ENCODE results near the gene ITPRID1. TPM values are rescaled to one million over a fixed set of nuclear protein-coding genes. Genes with fewer than 3 reads are reported as not detected.

ITPRID1 gene
- total RNA-seq, 2 donors from 2014 or later = 5.6 to 21.8 TPM

DNA sequence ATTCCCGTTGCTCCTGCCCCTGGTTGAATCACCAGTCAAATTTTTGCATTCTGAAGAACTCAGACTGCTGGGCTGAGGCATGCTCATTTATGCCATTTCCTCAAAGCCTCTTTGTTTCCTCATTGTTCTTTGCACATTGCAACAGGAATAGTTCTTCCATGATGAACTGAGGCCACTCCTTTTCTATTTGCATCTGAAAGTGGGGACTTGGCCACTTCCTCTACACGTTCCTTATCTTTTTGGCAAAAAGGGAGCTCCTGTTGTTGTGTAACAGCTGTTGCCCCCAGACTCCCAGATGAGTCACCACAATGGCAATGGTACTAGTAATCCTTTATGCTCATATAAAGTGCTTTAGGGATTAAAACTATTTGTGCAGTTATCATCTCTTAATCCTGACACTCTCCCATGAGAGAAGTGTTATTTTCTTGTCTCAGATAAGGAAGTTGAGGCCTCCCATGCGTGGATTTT, 20.1 kb upstream of the ITPRID1 start:
- H3K27me3 Mint-ChIP-seq (ENCODE audit: insufficient read depth) = peaks cover 13% of the 10 kb centered on the region
- H3K4me1 Mint-ChIP-seq = peaks cover 45% of the 10 kb centered on the region
- peaks cover 5% of the 10 kb centered on the region for H3K9me3 Mint-ChIP-seq
- TF ChIP-seq, protein P1, sequence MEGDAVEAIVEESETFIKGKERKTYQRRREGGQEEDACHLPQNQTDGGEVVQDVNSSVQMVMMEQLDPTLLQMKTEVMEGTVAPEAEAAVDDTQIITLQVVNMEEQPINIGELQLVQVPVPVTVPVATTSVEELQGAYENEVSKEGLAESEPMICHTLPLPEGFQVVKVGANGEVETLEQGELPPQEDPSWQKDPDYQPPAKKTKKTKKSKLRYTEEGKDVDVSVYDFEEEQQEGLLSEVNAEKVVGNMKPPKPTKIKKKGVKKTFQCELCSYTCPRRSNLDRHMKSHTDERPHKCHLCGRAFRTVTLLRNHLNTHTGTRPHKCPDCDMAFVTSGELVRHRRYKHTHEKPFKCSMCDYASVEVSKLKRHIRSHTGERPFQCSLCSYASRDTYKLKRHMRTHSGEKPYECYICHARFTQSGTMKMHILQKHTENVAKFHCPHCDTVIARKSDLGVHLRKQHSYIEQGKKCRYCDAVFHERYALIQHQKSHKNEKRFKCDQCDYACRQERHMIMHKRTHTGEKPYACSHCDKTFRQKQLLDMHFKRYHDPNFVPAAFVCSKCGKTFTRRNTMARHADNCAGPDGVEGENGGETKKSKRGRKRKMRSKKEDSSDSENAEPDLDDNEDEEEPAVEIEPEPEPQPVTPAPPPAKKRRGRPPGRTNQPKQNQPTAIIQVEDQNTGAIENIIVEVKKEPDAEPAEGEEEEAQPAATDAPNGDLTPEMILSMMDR (conservative IDR thresholded peaks at IDR 0.05) = no peak
- Histone ChIP-seq H3K4me1 (ENCODE audit: control insufficient read depth, insufficient read depth, low read length) (peaks cover 15% of the 10 kb centered on the region), H3K36me3 (ENCODE audit: control insufficient read depth, insufficient read depth, low read length) (no peaks in the 10 kb centered on the region), H3K27ac (ENCODE audit: low read depth, low read length) (no peak overlapping the region), H3K9me3 (ENCODE audit: control insufficient read depth, low read length) (no peaks in the 10 kb centered on the region), H3K27me3 (ENCODE audit: control insufficient read depth, insufficient read depth, low read length, poor library complexity, severe bottlenecking) (peaks cover 14% of the 10 kb centered on the region), H3K4me3 (ENCODE audit: low read length) (no peak overlapping the region), H3K9ac (ENCODE audit: extremely low read depth, low read length, poor library complexity, severe bottlenecking) (no peak overlapping the region)
- H3K36me3 Mint-ChIP-seq (ENCODE audit: low read depth) = peaks cover 13% of the 10 kb centered on the region
- WGBS, 2 experiments (ENCODE audit: insufficient coverage in 1 of 2, insufficient read length in 1 of 2) = 42 to 44% methylated on average over 2 to 3 of the region's 3 CpGs
- H3K4me3 Mint-ChIP-seq = peak overlapping the region; percentile 26
- peak overlapping the region; percentile 30 for H3K27ac Mint-ChIP-seq
- no peak for DNase-seq

DNA sequence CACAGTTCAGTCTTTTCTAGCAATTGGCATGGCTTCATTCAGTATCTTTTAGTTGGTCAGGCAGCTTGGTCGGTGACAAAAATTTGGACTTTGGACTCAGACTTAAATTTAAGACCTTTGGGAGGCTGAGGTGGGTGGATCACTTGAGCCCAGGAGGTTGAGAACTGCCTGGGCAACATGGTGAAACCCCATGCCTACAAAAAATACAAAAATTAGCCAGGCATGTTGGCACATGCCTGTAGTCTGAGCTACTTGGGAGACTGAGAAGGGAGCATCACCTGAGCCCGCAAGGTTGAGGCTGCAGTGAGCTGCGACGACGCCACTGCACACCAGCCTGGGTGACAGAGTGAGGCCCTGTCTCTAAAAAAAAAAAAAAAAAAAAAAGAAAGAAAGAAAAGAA, 19.5 kb upstream of the ITPRID1 start:
- DNase-seq = no peak
- Mint-ChIP-seq H3K27me3 (ENCODE audit: insufficient read depth) (peaks cover 10% of the 10 kb centered on the region), H3K4me3 (peak overlapping the region; percentile 26), H3K4me1 (peaks cover 50% of the 10 kb centered on the region), H3K36me3 (ENCODE audit: low read depth) (peaks cover 13% of the 10 kb centered on the region), H3K9me3 (peaks cover 5% of the 10 kb centered on the region), H3K27ac (peak overlapping the region; percentile 49)
- WGBS, 2 experiments (ENCODE audit: insufficient coverage in 1 of 2, insufficient read length in 1 of 2) = 0 to 80% methylated on average over 1 to 5 of the region's 5 CpGs
- no peaks in the 10 kb centered on the region for H3K9me3 ChIP-seq (ENCODE audit: control insufficient read depth, low read length)
- TF ChIP-seq, protein P1 (conservative IDR thresholded peaks at IDR 0.05) = no peak
- H3K27me3 ChIP-seq (ENCODE audit: control insufficient read depth, insufficient read depth, low read length, poor library complexity, severe bottlenecking) = peaks cover 14% of the 10 kb centered on the region
- H3K4me3 ChIP-seq (ENCODE audit: low read length) = no peak overlapping the region
- peaks cover 15% of the 10 kb centered on the region for H3K4me1 ChIP-seq (ENCODE audit: control insufficient read depth, insufficient read depth, low read length)
- H3K9ac ChIP-seq (ENCODE audit: extremely low read depth, low read length, poor library complexity, severe bottlenecking) = no peak overlapping the region
- H3K36me3 ChIP-seq (ENCODE audit: control insufficient read depth, insufficient read depth, low read length) = no peaks in the 10 kb centered on the region
- H3K27ac ChIP-seq (ENCODE audit: low read depth, low read length) = no peak overlapping the region

DNA sequence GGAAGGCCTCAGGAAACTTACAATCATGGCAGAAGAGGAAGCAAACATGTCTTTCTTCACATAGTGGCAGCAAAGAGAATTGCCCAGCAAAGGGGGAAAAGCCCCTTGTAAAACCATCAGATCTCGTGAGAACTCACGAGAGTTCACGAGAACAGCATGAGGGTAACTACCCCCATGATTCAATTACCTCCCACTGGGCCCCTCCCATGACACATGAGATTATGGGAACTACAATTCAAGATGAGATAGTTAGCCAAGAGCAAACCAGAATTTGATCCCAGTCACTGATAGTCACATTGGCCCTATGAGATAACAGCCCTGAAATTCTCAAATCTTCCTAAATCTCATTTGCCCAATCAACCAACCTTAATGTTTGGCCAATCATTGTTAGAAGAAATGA, 18.2 kb upstream of the ITPRID1 start:
- peak; percentile 64 for DNase-seq
- Mint-ChIP-seq H3K4me1 (peaks cover 55% of the 10 kb centered on the region), H3K4me3 (no peak overlapping the region), H3K9me3 (peaks cover 5% of the 10 kb centered on the region), H3K27ac (no peak overlapping the region), H3K36me3 (ENCODE audit: low read depth) (peaks cover 10% of the 10 kb centered on the region), H3K27me3 (ENCODE audit: insufficient read depth) (peaks cover 2% of the 10 kb centered on the region)
- no peak overlapping the region for H3K9ac ChIP-seq (ENCODE audit: extremely low read depth, low read length, poor library complexity, severe bottlenecking)
- TF ChIP-seq, protein P1 (conservative IDR thresholded peaks at IDR 0.05) = peak; percentile 26
- no peak overlapping the region for H3K4me3 ChIP-seq (ENCODE audit: low read length)
- no peak overlapping the region for H3K27ac ChIP-seq (ENCODE audit: low read depth, low read length)
- no peaks in the 10 kb centered on the region for H3K36me3 ChIP-seq (ENCODE audit: control insufficient read depth, insufficient read depth, low read length)
- no peaks in the 10 kb centered on the region for H3K9me3 ChIP-seq (ENCODE audit: control insufficient read depth, low read length)
- H3K27me3 ChIP-seq (ENCODE audit: control insufficient read depth, insufficient read depth, low read length, poor library complexity, severe bottlenecking) = peaks cover 5% of the 10 kb centered on the region
- WGBS, 2 experiments (ENCODE audit: insufficient coverage in 1 of 2, insufficient read length in 1 of 2) = 65 to 80% methylated on average over 1 to 3 of the region's 3 CpGs
- H3K4me1 ChIP-seq (ENCODE audit: control insufficient read depth, insufficient read depth, low read length) = peaks cover 12% of the 10 kb centered on the region

All from endodermal cell (in vitro differentiated cells).